ENCODE data around the gene FECH.
A peak's percentile ranks its signal among the peaks of the same experiment; 100 is the strongest.
"Not testable (repeated sequence)": the region's sequence is repeated elsewhere in the genome, so short reads cannot be mapped to it uniquely, and the experiment has no call there.

FECH gene

GRCh38 chr18:57586251-57587049 is at the start of gene FECH:
FECH (minus strand) TSS chr18:57586702; CDS start chr18:57586620, 82 bp downstream.
- DNase-seq, result peak; percentile 77

- DNase-seq, result no peak
Measured at GRCh38 chr18:57635003-57635822, 48.7 kb upstream of the FECH start.

- no peak for DNase-seq
Measured at GRCh38 chr18:57631697-57632096, 45.2 kb upstream of the FECH start.

- DNase-seq, result no peak
Measured at GRCh38 chr18:57630754-57631595, 44.5 kb upstream of the FECH start.

- peak; percentile 93 for DNase-seq
Measured at GRCh38 chr18:57630002-57630753, 43.7 kb upstream of the FECH start.

- DNase-seq, result no peak
Measured at GRCh38 chr18:57629422-57629821, 42.9 kb upstream of the FECH start.

GRCh38 chr18:57627488-57627887 is 41.0 kb upstream of the FECH start:
- DNase-seq, result no peak

- no peak for DNase-seq
Measured at GRCh38 chr18:57624988-57625387, 38.5 kb upstream of the FECH start.

GRCh38 chr18:57621246-57621604 is 34.7 kb upstream of the FECH start:
- DNase-seq, result no peak

GRCh38 chr18:57619876-57620275 is 33.4 kb upstream of the FECH start:
- DNase-seq, result no peak

- no peak for DNase-seq
Measured at GRCh38 chr18:57618910-57619309, 32.4 kb upstream of the FECH start.

GRCh38 chr18:57603871-57604270 is 17.4 kb upstream of the FECH start:
- DNase-seq, result no peak

- DNase-seq, result no peak
Measured at GRCh38 chr18:57595347-57595746, 8.8 kb upstream of the FECH start.

GRCh38 chr18:57592716-57593115 is 6.2 kb upstream of the FECH start:
- DNase-seq, result not testable (repeated sequence)

- no peak for DNase-seq
Measured at GRCh38 chr18:57589161-57589560, 2.7 kb upstream of the FECH start.

- no peak for DNase-seq
Measured at GRCh38 chr18:57587098-57587661, 678 bp upstream of the FECH start.

GRCh38 chr18:57585855-57586250 is 649 bp downstream of the FECH start:
- DNase-seq, result no peak

- no peak for DNase-seq
Measured at GRCh38 chr18:57585421-57585820, 1.1 kb downstream of the FECH start.

GRCh38 chr18:57584444-57584843 is 2.1 kb downstream of the FECH start:
- DNase-seq, result no peak

- DNase-seq, result no peak
Measured at GRCh38 chr18:57583297-57583835, 3.1 kb downstream of the FECH start.

GRCh38 chr18:57581301-57581934 is 5.1 kb downstream of the FECH start:
- DNase-seq, result no peak

Measured in activated T-cell treated with anti-CD3 and anti-CD28 coated beads, Interleukin-2, amount 50 U/mL, for 1 hour (primary cell).